Heart left ventricle (tissue), 16 donors: ENCODE results near the gene CCDC183. TPM values are rescaled to one million over a fixed set of nuclear protein-coding genes. Genes with fewer than 3 reads are reported as not detected.
"Not testable (repeated sequence)": the region's sequence is repeated elsewhere in the genome, so short reads cannot be mapped to it uniquely, and the experiment has no call there.

Experiments
- ATAC-seq, 4 donors: fragments of 200-7000 bp; cut with Tn5 transposase; one replicate each; pipeline ENCODE4 v1.9.1; 2020 to 2022; ENCODE audit warnings: moderate library complexity in 4 of 4, mild to moderate bottlenecking in 3 of 4, moderate number of reproducible peaks in 1 of 4
- DNase-seq, 5 donors: peaks; one replicate each; pipeline ENCODE4 v3.0.0-alpha.2; 2020
- H3K27ac ChIP-seq, 12 donors: fragments of 200-600 bp; sonication (generic) in 4 of 12; one replicate each; pipeline versions ENCODE4 v1.5.0 to v1.8.0; 2016 to 2022; ENCODE audit warnings: mild to moderate bottlenecking in 2 of 12
- H3K27me3 ChIP-seq, 9 donors: fragments of 200-600 bp; sonication (generic) in 2 of 9; one replicate each; pipeline versions ENCODE4 v1.5.1 to v1.8.0; 2016 to 2022; ENCODE audit warnings: mild to moderate bottlenecking in 3 of 9
- H3K36me3 ChIP-seq, 9 donors: fragments of 200-600 bp; sonication (generic) in 2 of 9; one replicate each; pipeline versions ENCODE4 v1.5.0 to v1.8.0; 2018 to 2022; ENCODE audit warnings: mild to moderate bottlenecking in 2 of 9
- H3K4me1 ChIP-seq, 12 donors: fragments of 200-600 bp; sonication (generic) in 4 of 12; one replicate each; pipeline versions ENCODE4 v1.5.0 to v1.8.0; 2016 to 2022; ENCODE audit warnings: mild to moderate bottlenecking in 3 of 12
- H3K4me3 ChIP-seq, 12 donors: fragments of 200-600 bp; sonication (generic) in 4 of 12; one replicate each; pipeline versions ENCODE4 v1.5.0 to v1.8.0; 2017 to 2022; ENCODE audit warnings: mild to moderate bottlenecking in 9 of 12, moderate library complexity in 4 of 12
- H3K9me3 ChIP-seq, 12 donors: fragments of 200-600 bp; sonication (generic) in 4 of 12; one replicate each; pipeline versions ENCODE4 v1.5.0 to v1.8.0; 2016 to 2022; ENCODE audit warnings: mild to moderate bottlenecking in 1 of 12
- CTCF ChIP-seq, 12 donors: fragments of 200-600 bp; sonication (generic) in 4 of 12; IDR thresholded peaks; one replicate each; pipeline versions ENCODE4 v1.5.0 to v1.8.0; 2018 to 2022; ENCODE audit warnings: antibody characterized with exemption in 12 of 12, mild to moderate bottlenecking in 5 of 12
- POLR2A ChIP-seq, 2 donors: fragments of 450-650 bp; IDR thresholded peaks; one replicate each; pipeline ENCODE4 v1.6.1; 2017; ENCODE audit warnings: antibody characterized with exemption in 2 of 2, mild to moderate bottlenecking in 2 of 2, moderate library complexity in 2 of 2
- WGBS, 4 donors: extraction: QIAGEN DNeasy Blood & Tissue Kit in 2 of 4; methylation state at CpG; one replicate each; pipeline versions ENCODE4 v1.1.5 to v1.1.7; 2013 to 2018; 5-methylcytosine and 5-hydroxymethylcytosine counted together
- intact Hi-C, 10 donors: fragments of 100-400 bp; cut with DNase I; formaldehyde crosslinking; loops; one replicate each; pipeline versions ENCODE4 v1.11.1 to v1.14.2; 2022
- polyA plus RNA-seq, 2 donors: library from polyadenylated mRNA; stranded (reverse); fragments of 200-250 nt; gene quantifications; one replicate each; pipeline ENCODE4 v1.2.3, GENCODE V29; 2013
- total RNA-seq, 9 donors: library from RNA; depleted of rRNA in 2 of 9; stranded (reverse); fragments of >200 nt in 2 of 9; fragmentation: NEBNext Ultra II Directional in 3 of 9; extraction: Animal tissue kit (Norgen Biotek cat#: 25700) in 3 of 9; gene quantifications; one replicate each; pipeline versions ENCODE4 v1.1.0 to v1.2.4, GENCODE V29; 2016 to 2023
- donor health status: ischemic (EF 13 %, LVEDD 7.1; RV severe dilation, severe dysfunction).
- donor health status: healthy with polysubstance abuse.
- donor health status: DM: no; HTN: yes; CAD: no.
- donor health status: DM: no; HTN: no; CAD: no.
- donor health status: ischemic (EF 25% LVEDD 6.9; RV normal size, moderate dysfunction).
- donor health status: ischemic (EF 25% LVEDD 5.7; RV mildly dilated, moderate dysfunction).
- donor health status: healthy.
- donor health status: DM: yes; HTN: yes; CAD: no.
- donor health status: ischemic (EF 35%, LVEDD 5.7; RV mildly dilated, moderate dysfunction).
- donor health status: nonischemic (EF 11% LVEDD 7.7; RV severe dilation, severe dysfunction).
- donor health status: DM: yes; HTN: yes; CAD: no.
- donor health status: PGD.
- donor health status: ischemic (EF 29% LVEDD 5.4; RV normal size, mild dysfunction).
- donor health status: nonischemic (EF 23%, LVEDD 6.1; RV moderate dilation, normal function).

CCDC183 gene
- total and polyA plus RNA-seq, 11 donors, result 0.32 to 4.7 (median 1.4) TPM

- intact Hi-C loops, result no loop called here
- WGBS, 4 donors, result 81 to 92% (median 89%) methylated on average over 13 to 27 of the region's 27 CpGs
- no peak overlapping the region for H3K27ac ChIP-seq
- H3K36me3 ChIP-seq, result no peaks in the 10 kb centered on the region
- H3K27me3 ChIP-seq, result peaks cover 0 to 5% (median 0%) of the 10 kb centered on the region in 9 donors
- H3K9me3 ChIP-seq, result peaks cover 0 to 10% (median 0%) of the 10 kb centered on the region in 12 donors
- peaks cover 0 to 18% (median 2%) of the 10 kb centered on the region in 12 donors for H3K4me1 ChIP-seq
- peak in 1 of 5 donors; percentile 61 for DNase-seq
- no peak for ATAC-seq
- no peak for TF ChIP-seq POLR2A (IDR thresholded peaks at IDR 0.05)
- no peak for TF ChIP-seq CTCF (IDR thresholded peaks at IDR 0.05)
- no peak overlapping the region for H3K4me3 ChIP-seq
These were observed 36.5 kb upstream of the CCDC183 start for GRCh38 chr9:136759436-136760325.

- Histone ChIP-seq H3K36me3 (no peaks in the 10 kb centered on the region), H3K27me3 (peaks cover 0 to 5% (median 0%) of the 10 kb centered on the region in 9 donors), H3K4me1 (peaks cover 0 to 20% (median 2%) of the 10 kb centered on the region in 12 donors), H3K27ac (no peak overlapping the region), H3K4me3 (no peak overlapping the region), H3K9me3 (peaks cover 0 to 10% (median 0%) of the 10 kb centered on the region in 12 donors)
- intact Hi-C loops, result no loop called here
- DNase-seq, result peak in 1 of 5 donors; percentile 59
- no peak for ATAC-seq
- TF ChIP-seq POLR2A (IDR thresholded peaks at IDR 0.05), result no peak
- TF ChIP-seq CTCF (IDR thresholded peaks at IDR 0.05), result no peak
- 45 to 62% (median 55%) methylated on average over 9 to 25 of the region's 25 CpGs for WGBS, 4 donors
These were observed 35.7 kb upstream of the CCDC183 start for GRCh38 chr9:136760424-136760823.

- peaks cover 0 to 20% (median 2%) of the 10 kb centered on the region in 12 donors for H3K4me1 ChIP-seq
- H3K27me3 ChIP-seq, intact Hi-C loops, H3K27ac ChIP-seq, H3K4me3 ChIP-seq, H3K36me3 ChIP-seq, H3K9me3 ChIP-seq: not testable (repeated sequence)
- DNase-seq, result peak in 3 of 5 donors; percentile 64 to 70 (median 66)
- peak in 11 of 12 donors; percentile 16 to 63 (median 44) for TF ChIP-seq CTCF (IDR thresholded peaks at IDR 0.05)
- peak; percentile 27 to 40 (median 30) for ATAC-seq
- 41 to 51% (median 42%) methylated on average over 20 to 22 of the region's 22 CpGs for WGBS, 4 donors
These were observed 35.1 kb upstream of the CCDC183 start for GRCh38 chr9:136760834-136761544.

GRCh38 chr9:136761545-136761981, 34.6 kb upstream of the CCDC183 start:
- Histone ChIP-seq H3K27ac (no peak overlapping the region), H3K4me1 (peaks cover 0 to 20% (median 2%) of the 10 kb centered on the region in 12 donors), H3K9me3 (no peaks in the 10 kb centered on the region), H3K36me3 (no peaks in the 10 kb centered on the region), H3K4me3 (no peak overlapping the region), H3K27me3 (peaks cover 0 to 5% (median 0%) of the 10 kb centered on the region in 9 donors)
- TF ChIP-seq POLR2A (IDR thresholded peaks at IDR 0.05) (no peak), CTCF (IDR thresholded peaks at IDR 0.05) (no peak)
- intact Hi-C loops, result no loop called here
- 70 to 82% (median 79%) methylated on average over 4 to 13 of the region's 13 CpGs for WGBS, 4 donors
- peak in 1 of 5 donors; percentile 53 for DNase-seq
- ATAC-seq, result no peak
